HG02759 (cell line): ENCODE measurements around the gene COL4A2.
"Not testable (repeated sequence)": the region's sequence is repeated elsewhere in the genome, so short reads cannot be mapped to it uniquely, and the experiment has no call there.

Experiments
- ATAC-seq: cut with Tn5 transposase; IDR thresholded peaks from one replicate; pipeline ENCODE4 v1.9.1; 2021; ENCODE audit warnings: mild to moderate bottlenecking, moderate library complexity; ENCODE audit not compliant: unreplicated experiment

The COL4A2 gene

DNA sequence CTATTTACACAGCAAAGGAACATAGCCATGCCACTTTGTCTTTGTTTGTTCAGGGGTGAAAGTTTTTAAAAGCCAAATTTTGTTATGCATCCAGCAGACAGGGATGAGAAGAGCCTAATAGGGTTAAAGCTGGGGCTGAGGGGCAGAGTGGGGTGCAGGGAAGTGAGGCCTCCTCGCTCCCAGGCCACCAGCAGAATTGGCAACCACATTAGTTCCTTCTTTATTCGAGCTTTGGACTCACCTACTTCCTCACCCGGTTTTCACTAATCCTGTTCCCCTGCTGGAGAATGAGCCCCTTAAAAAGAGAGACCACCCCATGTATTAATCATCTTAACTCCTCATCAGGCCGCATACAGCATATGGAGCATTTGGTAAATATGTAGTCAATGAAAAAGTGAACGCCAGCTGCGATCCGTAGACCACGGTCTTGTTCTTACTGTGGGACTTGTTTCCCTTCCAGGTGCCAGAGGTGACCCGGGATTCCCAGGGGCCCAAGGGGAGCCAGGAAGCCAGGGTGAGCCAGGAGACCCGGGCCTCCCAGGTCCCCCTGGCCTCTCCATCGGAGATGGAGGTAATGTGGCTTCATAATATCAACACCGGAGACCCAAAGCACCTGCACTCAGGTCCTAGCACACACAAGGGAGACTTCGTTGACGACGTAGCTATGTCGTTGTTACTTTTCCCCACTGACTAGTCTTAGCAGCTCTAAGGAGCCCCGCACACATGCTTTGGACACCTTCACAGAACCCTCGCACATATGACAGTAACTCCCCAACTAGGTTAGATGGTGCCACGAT is 142.3 kb downstream of the COL4A2 start:
- no peak for ATAC-seq

DNA sequence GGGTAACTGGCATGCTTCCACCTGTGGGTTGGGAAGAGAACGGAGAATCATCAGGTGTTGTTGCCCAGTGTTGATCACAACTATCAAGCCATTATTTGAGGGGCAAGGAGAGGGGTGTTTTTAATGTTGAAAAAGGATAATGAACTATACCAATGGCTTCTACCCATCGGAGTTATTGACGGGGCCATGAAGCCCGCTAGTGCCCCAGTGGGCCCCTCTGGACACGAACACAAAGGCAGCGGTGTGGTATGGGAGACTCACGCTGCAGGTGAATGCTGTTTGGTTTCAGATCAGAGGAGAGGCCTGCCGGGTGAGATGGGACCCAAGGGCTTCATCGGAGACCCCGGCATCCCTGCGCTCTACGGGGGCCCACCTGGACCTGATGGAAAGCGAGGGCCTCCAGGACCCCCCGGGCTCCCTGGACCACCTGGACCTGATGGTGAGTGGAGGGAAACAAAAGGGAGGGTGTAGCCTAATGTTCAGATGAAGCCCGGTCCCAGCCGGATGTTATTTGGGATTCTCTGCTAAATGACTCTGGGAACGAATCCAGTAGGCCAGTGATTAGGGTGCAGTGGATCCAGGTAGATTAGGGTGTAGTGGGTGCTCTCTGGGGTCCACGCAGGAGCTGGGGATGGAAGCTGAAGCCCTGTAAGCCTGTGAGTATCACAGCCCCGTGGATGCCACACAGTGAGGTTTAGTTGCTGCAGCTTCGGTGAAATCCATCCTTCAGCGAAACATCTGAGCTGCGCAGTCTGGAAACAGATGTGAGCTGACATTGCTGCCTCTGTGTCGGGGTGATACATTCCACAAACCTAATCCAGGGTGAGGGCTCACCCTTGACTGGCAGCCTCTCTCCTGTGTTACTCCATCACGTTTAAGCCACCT is 143.2 kb downstream of the COL4A2 start:
- ATAC-seq = no peak

DNA sequence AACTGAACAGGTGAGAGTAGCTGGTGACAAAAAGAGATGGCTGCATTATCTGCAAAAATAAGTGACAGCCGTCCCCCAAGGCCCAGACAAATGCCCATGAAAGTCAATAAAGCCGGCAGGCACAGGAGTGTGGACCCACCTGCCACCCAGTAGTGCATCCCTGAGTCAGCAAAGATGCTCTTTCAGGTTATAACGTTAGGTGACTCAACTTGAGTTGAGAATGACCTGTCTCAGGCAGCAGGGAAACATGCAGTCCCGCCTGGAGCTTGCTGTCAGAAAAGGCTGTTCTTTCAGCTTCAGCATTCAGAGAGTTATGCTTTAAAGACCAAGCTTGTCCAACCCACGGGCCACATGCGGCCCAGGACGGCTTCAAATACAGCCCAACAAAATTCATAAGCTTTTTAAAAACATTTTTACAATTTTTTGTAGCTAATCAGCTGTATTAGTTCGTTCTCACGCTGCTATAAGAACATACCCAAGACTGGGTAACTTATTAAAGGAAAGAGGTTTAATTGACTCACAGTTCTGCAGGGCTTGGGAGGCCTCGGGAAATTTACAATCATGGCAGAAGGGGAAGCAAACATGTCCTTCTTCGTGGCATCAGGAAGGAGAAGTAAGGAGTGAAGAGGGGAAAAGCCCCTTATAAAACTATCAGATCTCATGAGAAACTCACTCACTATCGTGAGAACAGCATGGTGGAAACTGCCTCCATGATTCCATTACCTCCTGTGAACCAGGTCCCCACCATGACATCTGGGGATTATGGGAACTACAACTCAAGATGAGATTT is 144.1 kb downstream of the COL4A2 start:
- no peak for ATAC-seq

DNA sequence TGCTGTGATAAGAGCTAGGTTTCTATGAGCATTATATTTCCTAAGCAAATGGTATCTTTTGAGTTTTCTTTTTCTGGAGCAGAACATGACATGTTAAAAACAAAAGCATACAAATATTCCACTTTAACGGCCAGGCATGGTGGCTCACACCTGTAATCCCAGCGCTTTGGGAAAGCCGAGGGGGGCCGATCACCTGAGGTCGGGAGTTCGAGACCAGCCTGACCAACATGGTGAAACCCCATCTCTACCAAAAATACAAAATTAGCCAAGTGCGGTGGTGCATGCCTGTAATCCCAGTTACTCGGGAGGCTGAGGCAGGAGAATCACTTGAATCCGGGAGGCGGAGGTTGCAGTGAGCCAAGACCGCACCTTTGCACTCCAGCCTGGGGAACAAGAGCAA is 146.0 kb downstream of the COL4A2 start:
- ATAC-seq = not testable (repeated sequence)

DNA sequence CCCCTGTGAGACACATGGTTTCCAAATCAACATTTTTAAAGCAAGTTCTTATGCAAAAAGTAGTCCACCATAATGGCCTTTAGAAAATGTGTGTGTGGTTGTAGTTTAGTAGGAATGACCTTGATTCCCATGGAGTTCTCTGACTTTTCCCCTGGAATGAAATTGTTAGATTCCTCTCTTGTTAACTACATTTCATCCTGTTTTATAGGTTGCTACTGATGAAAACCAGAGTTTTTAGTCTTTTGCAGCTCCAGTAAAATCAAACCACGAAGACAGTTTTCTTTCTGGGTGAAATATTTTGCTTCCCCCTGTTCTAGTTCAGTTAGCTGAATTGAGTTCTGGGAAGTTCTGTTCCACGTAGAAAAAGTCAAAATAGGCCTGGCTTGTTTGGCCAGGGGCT is 146.7 kb downstream of the COL4A2 start:
- no peak for ATAC-seq

DNA sequence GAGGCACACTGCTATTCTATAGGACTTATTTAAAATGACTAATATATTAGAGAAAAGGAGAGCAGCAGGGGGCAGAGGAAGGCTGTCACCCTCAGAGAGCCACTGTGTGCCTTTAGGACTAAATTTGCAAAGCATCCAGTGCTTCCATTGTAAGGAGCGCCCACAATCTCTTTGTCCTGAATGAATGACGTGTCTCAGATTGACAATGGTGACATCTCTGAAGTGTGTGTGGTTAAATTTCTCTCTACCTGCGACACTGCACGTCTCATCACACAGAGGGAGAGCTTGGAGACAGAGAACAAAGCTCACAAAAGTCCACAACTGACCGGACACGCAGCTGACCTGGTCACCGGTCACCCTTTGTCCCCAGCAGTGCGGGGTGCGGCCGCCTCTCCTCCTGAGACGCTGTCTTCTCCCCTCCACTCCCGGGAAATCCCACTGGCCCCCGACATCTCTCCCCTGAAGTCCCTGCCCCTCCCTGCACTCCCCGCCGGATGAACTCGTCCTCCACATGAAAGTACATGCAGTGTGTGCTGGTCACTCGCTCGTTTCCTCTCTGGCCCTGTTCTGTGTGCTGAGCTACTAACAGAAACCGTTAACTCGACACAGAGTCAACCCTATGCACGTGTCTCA is 147.3 kb downstream of the COL4A2 start:
- ATAC-seq = no peak

DNA sequence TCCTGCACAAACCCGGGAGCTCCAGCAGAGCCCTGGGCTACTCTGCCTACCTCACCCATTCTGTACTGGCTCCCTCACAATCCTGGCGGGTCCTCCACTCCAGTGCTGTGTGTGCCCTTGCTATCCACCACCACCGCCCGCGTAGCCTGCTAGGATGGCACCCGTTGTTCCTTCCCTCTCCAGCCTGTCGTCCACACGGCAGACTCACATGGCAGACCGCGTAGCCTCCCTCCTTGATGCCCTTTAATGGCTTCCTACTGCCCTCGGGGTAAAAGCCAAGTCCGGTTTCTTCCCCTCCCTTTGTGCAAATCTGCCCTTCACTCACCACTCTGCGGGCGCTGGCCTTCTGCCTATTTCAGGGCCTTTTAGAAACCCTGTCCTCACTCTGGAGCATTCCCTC is 147.9 kb downstream of the COL4A2 start:
- no peak for ATAC-seq

DNA sequence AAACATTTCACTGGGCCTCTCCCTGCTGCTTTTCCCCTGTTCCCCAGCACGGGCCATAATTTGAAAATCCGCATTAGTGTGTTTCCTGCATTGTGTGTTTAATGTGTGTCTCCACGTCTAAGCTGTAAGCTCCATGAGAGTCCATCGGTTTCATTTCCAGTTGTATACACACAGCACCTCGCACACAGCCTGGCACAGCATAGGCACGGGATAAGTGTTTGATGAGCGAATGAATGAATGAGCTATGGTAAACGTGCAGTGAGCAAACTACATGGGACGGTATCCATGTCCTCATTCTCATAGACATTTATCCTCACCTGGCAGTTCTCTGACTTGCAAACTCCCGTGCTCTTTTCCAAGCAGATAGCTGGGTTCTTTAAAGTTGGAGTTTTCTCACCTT is 148.4 kb downstream of the COL4A2 start:
- no peak for ATAC-seq

DNA sequence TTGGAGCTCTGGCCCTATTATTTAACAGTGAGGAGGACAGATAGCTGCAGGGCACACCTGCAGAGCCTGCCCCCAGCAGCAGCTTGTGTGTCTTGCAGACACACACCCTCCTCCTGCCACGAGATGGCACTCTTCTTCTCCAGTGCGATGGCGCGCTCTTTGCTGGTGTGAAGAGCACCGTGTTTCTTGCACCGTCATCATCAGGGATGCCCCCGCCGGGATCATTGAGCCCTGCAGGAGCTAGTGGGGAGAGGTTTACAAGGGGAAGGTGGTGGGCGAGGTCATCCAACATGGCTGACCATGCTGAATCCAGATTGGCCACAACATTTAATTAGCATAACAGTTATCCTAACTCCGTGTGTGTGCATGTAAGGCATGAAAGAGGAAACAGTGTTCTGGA is 148.9 kb downstream of the COL4A2 start:
- ATAC-seq = peak; percentile 99

DNA sequence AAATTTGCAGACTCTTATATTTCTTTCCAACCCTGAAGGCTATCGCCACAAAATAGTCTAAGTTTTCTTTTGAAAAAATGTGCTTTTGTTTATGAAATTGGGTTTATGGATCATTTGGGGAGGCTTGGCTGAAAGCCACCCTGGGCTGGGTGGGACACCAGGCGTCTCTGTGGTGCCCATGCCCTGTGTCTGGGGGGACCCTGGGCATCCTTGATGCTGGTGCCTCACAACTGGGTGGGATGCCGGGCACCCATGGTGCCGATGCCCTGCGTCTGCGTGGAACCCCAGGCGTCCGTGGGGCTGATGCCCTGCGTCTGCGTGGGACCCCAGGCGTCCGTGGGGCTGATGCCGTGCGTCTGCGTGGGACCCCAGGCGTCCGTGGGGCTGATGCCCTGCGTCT is 149.5 kb downstream of the COL4A2 start:
- ATAC-seq = no peak

DNA sequence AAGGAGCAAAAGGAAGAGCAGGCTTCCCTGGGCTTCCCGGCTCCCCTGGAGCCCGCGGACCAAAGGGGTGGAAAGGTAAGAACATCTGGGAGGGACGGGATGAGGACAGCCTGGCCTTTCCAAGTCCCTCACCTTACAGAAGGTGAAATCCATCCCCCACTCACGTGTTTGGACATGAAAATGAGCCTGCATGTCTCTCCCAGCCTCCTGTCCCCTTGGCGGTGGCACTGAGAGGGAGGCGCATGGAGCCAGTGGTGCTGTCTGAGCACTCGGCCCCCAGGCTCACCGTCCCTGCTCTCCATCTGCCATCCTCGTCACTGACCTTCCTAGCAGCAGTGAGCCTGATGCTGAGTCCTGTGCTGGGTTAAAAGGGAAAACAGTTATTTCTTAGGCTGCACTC is 150.3 kb downstream of the COL4A2 start:
- no peak for ATAC-seq

DNA sequence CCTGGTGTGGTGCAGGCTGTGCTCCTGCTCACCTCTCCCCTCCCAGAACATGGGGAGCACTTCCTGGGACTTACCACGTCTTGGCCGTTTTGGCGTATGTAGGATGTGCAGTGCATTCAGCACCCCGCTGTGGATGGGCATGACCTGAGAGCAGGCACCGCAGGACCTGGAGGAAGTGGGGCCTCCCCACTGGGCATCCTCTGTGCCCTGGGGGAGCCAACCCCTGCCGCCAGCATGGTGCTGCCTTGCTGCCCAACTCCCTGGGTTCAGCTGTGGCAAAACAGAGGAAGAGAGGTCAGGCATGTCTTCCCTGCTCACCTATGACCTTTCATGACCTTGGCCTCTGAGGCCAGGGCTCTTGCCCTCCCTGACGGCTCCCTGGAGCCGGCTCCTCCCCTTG is 150.9 kb downstream of the COL4A2 start:
- no peak for ATAC-seq

DNA sequence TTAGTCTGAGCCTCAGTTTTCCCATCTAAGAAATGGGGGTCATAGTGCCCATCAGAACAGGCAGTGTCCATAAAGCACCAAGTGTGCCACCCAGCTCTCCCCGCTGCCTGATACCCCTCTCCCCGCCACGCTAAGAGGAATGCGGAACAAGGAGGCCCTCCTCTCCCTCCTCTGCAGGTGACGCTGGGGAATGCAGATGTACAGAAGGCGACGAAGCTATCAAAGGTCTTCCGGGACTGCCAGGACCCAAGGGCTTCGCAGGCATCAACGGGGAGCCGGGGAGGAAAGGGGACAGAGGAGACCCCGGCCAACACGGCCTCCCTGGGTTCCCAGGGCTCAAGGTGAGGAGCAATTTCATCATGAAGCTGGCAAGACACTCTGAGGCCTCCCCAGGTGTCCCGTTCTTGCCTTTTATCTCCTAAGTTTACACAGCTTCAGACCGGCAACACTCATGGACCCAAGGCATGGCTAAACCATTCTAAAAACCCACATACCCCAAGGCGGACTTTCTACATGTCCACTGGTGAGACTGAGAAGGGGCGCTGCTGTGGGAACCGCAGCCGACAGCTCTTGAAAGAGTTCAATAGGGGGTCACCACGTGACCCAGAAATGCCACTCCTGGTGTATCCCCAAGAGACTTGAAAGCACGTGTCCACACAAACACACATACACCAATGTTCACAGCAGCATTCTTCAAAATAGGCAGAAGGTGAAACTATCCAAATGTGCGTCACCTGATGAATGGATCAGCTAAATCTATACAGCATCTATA is 151.7 kb downstream of the COL4A2 start:
- no peak for ATAC-seq

DNA sequence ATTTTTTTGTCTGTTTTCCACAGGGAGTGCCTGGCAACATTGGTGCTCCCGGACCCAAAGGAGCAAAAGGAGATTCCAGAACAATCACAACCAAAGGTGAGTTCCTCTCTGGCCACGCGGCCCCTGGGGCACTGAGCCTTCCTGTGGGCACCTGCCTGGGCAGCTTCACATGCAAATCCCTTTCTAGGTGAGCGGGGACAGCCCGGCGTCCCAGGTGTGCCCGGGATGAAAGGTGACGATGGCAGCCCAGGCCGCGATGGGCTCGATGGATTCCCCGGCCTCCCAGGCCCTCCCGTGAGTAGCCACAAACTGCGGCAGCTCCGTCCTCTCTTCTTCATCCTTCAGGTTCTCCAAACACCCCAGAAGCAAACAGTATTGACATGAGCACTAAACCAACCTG is 155.0 kb downstream of the COL4A2 start:
- ATAC-seq = no peak

DNA sequence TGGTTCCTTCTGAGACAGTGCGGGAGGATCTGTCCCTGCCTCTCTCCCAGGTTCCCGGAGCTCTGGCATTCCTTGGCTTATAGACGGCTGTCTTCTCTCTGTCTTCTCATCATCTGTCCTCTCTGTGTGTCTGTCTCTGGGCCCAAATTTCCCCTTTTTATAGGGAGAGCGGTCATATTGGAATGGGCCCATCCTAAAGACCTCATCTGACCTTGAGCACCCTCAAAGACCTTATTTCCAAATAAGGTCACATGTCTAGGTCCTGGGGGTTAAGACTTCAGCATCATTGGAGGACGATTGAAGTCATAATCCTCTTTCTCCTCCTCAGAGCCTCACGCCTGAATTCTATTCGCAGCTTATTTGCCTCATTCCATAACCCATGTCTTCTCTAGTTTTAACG is 156.1 kb downstream of the COL4A2 start:
- ATAC-seq = no peak

DNA sequence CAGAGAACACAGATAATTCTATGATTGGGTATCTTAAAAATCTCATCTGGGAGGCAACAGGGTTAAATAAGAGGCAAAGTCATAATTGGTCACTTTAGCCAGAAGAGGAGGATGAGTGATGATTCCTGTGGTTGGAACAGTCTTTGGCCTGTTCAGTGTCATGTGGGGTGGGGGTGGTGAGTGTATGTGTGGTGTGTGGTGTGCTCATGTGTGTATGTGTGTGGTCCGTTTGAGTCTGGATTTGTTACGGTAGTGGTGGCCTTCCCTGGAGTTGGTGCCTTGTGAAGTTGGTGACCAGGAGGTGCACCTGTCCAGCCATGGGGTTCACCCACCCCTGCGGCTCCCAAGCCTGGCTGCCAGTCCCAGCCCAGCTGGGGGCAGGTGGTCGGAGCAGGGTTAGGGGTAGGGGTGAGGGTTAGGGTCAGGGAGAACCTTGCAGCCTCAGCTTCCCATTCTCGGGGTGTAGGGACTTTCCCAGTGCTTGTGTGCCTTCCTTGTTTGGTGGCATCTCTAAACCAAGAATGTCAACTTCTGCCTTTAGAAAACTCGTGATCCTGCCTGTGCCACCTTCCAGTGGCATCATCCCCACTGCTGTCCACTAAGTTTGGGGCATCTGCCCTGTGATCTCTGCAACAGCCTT is 156.9 kb downstream of the COL4A2 start:
- ATAC-seq = peak; percentile 46

DNA sequence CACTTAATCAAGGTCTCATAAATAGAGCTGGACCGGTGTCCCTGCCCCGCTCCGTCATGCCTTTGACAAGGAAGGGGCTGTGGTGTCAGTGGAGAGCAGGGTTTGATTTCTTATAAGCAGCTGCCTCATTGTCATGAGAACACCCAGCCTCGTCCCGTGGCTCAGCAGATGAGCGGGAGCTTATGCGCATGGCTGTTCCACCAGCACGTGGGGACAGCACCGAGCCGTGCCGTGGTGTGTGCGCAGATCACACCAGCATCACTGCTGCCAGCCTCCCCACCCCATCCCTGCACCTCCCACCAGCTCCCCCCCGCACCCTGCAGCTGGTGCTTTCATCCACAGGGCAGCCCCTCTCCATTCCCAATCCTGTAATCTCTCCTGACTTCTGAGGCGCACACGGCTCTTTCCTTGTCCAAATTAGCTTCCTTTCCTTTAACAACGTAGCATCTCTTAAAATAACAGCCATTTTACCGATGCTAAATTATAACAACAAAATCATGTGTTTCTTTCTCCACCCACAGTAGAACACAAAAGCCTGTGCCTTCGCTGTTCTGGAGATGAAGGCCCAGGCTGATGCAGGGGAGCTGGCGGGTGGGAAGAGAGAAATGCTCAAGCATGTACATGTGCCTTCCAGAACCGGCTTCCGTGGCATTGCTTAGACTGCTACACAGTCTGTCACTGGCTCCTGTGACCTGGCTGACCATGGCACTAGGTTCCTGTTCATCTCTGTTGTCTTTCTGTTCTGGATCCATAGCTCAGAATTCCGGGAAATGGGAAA is 157.7 kb downstream of the COL4A2 start:
- ATAC-seq = no peak

DNA sequence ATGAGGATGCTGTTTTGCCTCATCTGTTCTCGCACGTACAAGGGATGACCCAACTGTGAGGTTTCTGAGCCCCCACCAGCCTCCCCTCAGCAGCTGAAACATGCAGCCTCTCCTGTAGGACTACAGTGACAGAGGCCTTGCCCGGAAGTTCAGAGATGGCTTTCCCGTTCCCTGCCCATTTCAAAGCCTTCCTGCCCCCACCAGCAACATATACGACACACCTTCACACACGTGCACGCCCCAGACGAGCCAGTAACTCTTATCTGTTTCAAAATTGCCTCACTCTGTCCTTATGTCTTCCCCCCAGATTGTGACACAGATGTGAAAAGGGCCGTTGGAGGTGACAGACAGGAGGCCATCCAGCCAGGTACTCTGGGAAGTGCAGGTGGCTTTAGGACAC is 158.6 kb downstream of the COL4A2 start:
- no peak for ATAC-seq
